Transverse colon (tissue), 4 donors: ENCODE measurements around the gene SLC6A7. TPM values are rescaled to one million over a fixed set of nuclear protein-coding genes. Genes with fewer than 3 reads are reported as not detected.
A peak's percentile ranks its signal among the peaks of the same experiment; 100 is the strongest.

Source experiments
- DNase-seq: peaks from one replicate; pipeline ENCODE4 v3.0.0-alpha.2; 2019
- H3K27ac ChIP-seq, 4 donors: fragments of 200-600 bp; sonication (generic); 2 replicates each; pipeline ENCODE4 v1.5.1; 2016 to 2018; ENCODE audit warnings: inconsistent platforms in 4 of 4
- H3K27me3 ChIP-seq: fragments of 200-600 bp; sonication (generic); 2 replicates; pipeline ENCODE4 v1.5.1; 2017; ENCODE audit warnings: inconsistent platforms
- H3K36me3 ChIP-seq, 4 donors: fragments of 200-600 bp; sonication (generic); 2 replicates each; pipeline ENCODE4 v1.5.1; 2017 to 2019; ENCODE audit warnings: inconsistent platforms in 4 of 4
- H3K4me1 ChIP-seq, 4 donors: fragments of 200-600 bp; sonication (generic); 2 replicates each; pipeline ENCODE4 v1.5.1; 2017 to 2020; ENCODE audit warnings: inconsistent platforms in 4 of 4
- H3K4me3 ChIP-seq, 4 donors: fragments of 200-600 bp; sonication (generic); 1 replicate in 1 of 4; 2 replicates in 3 of 4; pipeline versions ENCODE4 v1.5.1 to v1.6.1; 2017 to 2019; ENCODE audit warnings: inconsistent platforms in 4 of 4
- H3K9me3 ChIP-seq, 2 donors: fragments of 200-600 bp; sonication (generic); 2 replicates each; pipeline ENCODE4 v1.5.1; 2017 to 2019; ENCODE audit warnings: inconsistent platforms in 2 of 2
- EP300 ChIP-seq: sonication (generic); formaldehyde crosslinking; IDR thresholded peaks from one replicate; pipeline ENCODE4 v1.6.1; 2017; ENCODE audit warnings: antibody characterized with exemption, low read depth
- POLR2A ChIP-seq: fragments of 450-650 bp; IDR thresholded peaks from one replicate; pipeline ENCODE4 v1.6.1; 2016; ENCODE audit warnings: antibody characterized with exemption, mild to moderate bottlenecking, moderate library complexity
- POLR2AphosphoS5 ChIP-seq, 3 donors: sonication (generic); formaldehyde crosslinking; IDR thresholded peaks; one replicate each; pipeline ENCODE4 v1.6.1; 2016; ENCODE audit warnings: antibody characterized with exemption in 3 of 3
- WGBS, 2 donors: methylation state at CpG; one replicate each; pipeline ENCODE4 v1.1.5; 2018; ENCODE audit warnings: low coverage in 1 of 2; 5-methylcytosine and 5-hydroxymethylcytosine counted together
- in situ Hi-C, 4 donors: fragments of 200-750 bp; cut with MboI; loops; one replicate each; pipeline versions ENCODE4 v1.15.0 to v1.15.1; 2017; ENCODE audit warnings: low sequenced_read_pairs in 3 of 4, low pct_ligation_motif_present in 1 of 4, low pct_unique_long_range_greater_than_20kb in 1 of 4
- intact Hi-C: fragments of 100-400 bp; cut with DNase I; formaldehyde crosslinking; loops from one replicate; pipeline ENCODE4 v1.15.1; 2023; ENCODE audit warnings: low total_unique reads
- total RNA-seq, 4 donors: library from RNA; depleted of rRNA; stranded (reverse); fragments of >200 nt; gene quantifications; one replicate each; pipeline ENCODE4 v1.1.0, GENCODE V29; 2016
- TF ChIP-seq, protein P1 (sequence below), 5 experiments: fragments of 200-600 bp in 3 of 5; fragments of 450-650 bp in 2 of 5; sonication (generic) in 3 of 5; IDR thresholded peaks; 1 replicate in 2 of 5; 2 replicates in 3 of 5; pipeline ENCODE4 v1.5.1; 2016 to 2017; ENCODE audit warnings: antibody characterized with exemption in 5 of 5, inconsistent platforms in 3 of 5, mild to moderate bottlenecking in 2 of 5, moderate library complexity in 1 of 5

SLC6A7 gene
- total RNA-seq, 4 donors from 2014 or later: 19.5 to 67.7 (median 21.3) TPM

DNA sequence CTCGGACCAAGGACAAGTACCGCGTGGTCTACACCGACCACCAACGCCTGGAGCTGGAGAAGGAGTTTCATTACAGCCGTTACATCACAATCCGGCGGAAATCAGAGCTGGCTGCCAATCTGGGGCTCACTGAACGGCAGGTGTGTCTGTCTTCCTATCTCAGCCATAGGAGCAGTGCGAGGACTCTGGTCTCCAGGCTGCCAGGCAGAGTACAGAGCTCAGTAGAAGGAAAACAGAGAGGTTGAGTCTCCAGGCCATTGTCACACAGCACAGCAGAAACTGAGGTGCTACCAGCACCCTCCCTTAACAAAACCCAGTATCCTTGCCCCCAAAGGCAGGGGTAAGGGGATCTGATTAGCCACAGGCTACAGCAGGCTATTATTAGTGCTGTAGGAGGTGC, 7.1 kb upstream of the SLC6A7 start:
- WGBS, 2 donors: 72% methylated on average over 10 of the region's 10 CpGs; no CpG with 5 or more reads in 1 of the 2 donors
- TF ChIP-seq POLR2A (no peak), EP300 (no peak), POLR2AphosphoS5 (IDR thresholded peaks at IDR 0.05) (no peak)
- TF ChIP-seq, protein P1, sequence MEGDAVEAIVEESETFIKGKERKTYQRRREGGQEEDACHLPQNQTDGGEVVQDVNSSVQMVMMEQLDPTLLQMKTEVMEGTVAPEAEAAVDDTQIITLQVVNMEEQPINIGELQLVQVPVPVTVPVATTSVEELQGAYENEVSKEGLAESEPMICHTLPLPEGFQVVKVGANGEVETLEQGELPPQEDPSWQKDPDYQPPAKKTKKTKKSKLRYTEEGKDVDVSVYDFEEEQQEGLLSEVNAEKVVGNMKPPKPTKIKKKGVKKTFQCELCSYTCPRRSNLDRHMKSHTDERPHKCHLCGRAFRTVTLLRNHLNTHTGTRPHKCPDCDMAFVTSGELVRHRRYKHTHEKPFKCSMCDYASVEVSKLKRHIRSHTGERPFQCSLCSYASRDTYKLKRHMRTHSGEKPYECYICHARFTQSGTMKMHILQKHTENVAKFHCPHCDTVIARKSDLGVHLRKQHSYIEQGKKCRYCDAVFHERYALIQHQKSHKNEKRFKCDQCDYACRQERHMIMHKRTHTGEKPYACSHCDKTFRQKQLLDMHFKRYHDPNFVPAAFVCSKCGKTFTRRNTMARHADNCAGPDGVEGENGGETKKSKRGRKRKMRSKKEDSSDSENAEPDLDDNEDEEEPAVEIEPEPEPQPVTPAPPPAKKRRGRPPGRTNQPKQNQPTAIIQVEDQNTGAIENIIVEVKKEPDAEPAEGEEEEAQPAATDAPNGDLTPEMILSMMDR (IDR thresholded peaks at IDR 0.05): no peak
- DNase-seq: no peak
- Histone ChIP-seq H3K4me1 (peaks cover 51 to 100% (median 89%) of the 10 kb centered on the region in 4 donors), H3K27me3 (no peaks in the 10 kb centered on the region), H3K27ac (peak overlapping the region; percentile 85 to 88 (median 87)), H3K36me3 (no peaks in the 10 kb centered on the region), H3K4me3 (no peak overlapping the region), H3K9me3 (no peaks in the 10 kb centered on the region)
- intact Hi-C loops: no loop called here
- in situ Hi-C loops: no loop called here

DNA sequence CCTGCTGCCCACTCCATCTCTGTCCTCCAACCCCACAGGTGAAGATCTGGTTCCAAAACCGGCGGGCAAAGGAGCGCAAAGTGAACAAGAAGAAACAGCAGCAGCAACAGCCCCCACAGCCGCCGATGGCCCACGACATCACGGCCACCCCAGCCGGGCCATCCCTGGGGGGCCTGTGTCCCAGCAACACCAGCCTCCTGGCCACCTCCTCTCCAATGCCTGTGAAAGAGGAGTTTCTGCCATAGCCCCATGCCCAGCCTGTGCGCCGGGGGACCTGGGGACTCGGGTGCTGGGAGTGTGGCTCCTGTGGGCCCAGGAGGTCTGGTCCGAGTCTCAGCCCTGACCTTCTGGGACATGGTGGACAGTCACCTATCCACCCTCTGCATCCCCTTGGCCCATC, 6.4 kb upstream of the SLC6A7 start:
- Histone ChIP-seq H3K4me1 (peaks cover 51 to 100% (median 89%) of the 10 kb centered on the region in 4 donors), H3K36me3 (no peaks in the 10 kb centered on the region), H3K27ac (peak overlapping the region; percentile 85 to 88 (median 87)), H3K27me3 (no peaks in the 10 kb centered on the region), H3K9me3 (no peaks in the 10 kb centered on the region), H3K4me3 (no peak overlapping the region)
- intact Hi-C loops: no loop called here
- TF ChIP-seq POLR2A (no peak), EP300 (no peak), POLR2AphosphoS5 (IDR thresholded peaks at IDR 0.05) (no peak)
- TF ChIP-seq, protein P1 (IDR thresholded peaks at IDR 0.05): no peak
- no peak for DNase-seq
- WGBS, 2 donors: 88% methylated on average over 8 of the region's 12 CpGs; no CpG with 5 or more reads in 1 of the 2 donors
- in situ Hi-C loops: no loop called here

DNA sequence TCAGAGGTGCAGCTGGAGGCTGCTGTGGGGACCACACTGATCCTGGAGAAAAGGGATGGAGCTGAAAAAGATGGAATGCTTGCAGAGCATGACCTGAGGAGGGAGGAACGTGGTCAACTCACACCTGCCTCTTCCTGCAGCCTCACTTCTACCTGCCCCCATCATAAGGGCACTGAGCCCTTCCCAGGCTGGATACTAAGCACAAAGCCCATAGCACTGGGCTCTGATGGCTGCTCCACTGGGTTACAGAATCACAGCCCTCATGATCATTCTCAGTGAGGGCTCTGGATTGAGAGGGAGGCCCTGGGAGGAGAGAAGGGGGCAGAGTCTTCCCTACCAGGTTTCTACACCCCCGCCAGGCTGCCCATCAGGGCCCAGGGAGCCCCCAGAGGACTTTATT, 5.9 kb upstream of the SLC6A7 start:
- no peaks in the 10 kb centered on the region for H3K9me3 ChIP-seq
- no peaks in the 10 kb centered on the region for H3K36me3 ChIP-seq
- H3K27ac ChIP-seq: peak overlapping the region; percentile 85 to 88 (median 87)
- DNase-seq: no peak
- H3K27me3 ChIP-seq: no peaks in the 10 kb centered on the region
- H3K4me3 ChIP-seq: no peak overlapping the region
- in situ Hi-C loops: no loop called here
- 62% methylated on average over 2 of the region's 2 CpGs; no CpG with 5 or more reads in 1 of the 2 donors for WGBS, 2 donors
- TF ChIP-seq, protein P1 (IDR thresholded peaks at IDR 0.05): no peak
- TF ChIP-seq EP300: no peak
- no peak for TF ChIP-seq POLR2A
- no peak for TF ChIP-seq POLR2AphosphoS5 (IDR thresholded peaks at IDR 0.05)
- intact Hi-C loops: no loop called here
- peaks cover 48 to 97% (median 88%) of the 10 kb centered on the region in 4 donors for H3K4me1 ChIP-seq

DNA sequence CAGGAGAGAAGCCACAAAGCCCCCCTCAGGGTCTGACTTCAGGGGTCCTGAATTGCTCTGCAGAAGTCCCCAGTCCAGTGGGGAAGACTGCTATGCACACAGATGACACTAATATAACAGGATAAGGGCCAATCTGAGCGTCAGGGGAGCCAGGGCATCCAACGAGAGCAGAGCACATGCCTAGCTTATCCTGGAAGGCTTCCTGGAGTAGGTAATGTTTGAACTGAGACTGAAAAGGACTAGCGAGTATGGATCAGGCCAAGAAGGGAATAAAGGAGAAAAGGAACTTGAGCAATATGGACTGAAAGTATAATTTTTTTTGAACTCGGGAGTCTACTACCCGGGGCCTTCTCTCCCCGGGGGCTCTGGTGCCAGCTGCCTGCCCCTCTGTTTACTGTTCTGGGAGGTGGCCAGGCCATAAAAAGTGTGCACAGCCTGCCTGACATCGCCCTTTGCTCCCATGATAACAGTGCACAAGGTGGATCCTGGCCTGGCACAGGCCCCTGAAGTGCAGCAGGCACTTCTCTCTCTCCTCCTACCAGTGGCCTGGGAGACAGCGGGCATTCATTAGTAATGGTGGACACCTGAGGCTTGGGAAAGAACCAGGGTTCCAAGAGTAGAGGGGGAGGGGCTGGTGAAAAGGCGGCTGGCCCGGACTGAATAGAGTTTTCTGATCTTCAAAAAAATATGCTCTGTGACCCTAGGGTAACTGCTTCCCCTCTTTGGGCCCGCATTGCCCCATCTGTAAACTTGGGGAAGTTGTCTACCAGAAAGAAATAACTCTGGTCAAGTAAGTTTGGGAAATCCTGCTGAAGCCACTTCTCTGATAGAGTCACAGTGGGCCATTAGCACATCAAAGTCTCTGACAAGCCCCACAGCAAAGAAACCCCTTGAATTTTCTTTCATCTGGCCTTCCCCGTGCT, 4.6 kb upstream of the SLC6A7 start:
- intact Hi-C loops (no loop called here), in situ Hi-C loops (no loop called here)
- H3K27me3 ChIP-seq: peaks cover 8% of the 10 kb centered on the region
- H3K9me3 ChIP-seq: no peaks in the 10 kb centered on the region
- TF ChIP-seq POLR2AphosphoS5 (IDR thresholded peaks at IDR 0.05): peak; percentile 31 to 78 (median 72)
- TF ChIP-seq, protein P1 (IDR thresholded peaks at IDR 0.05): no peak
- TF ChIP-seq EP300: no peak
- TF ChIP-seq POLR2A: peak; percentile 30
- peak overlapping the region; percentile 85 to 88 (median 87) for H3K27ac ChIP-seq
- 24 to 54% methylated on average over 5 to 12 of the region's 12 CpGs for WGBS, 2 donors
- peaks cover 37 to 91% (median 81%) of the 10 kb centered on the region in 4 donors for H3K4me1 ChIP-seq
- H3K36me3 ChIP-seq: no peaks in the 10 kb centered on the region
- no peak overlapping the region for H3K4me3 ChIP-seq
- peak; percentile 87 for DNase-seq
